GM19372 (cell line): ENCODE data around the gene MYCBP2.
"Not testable (repeated sequence)": the region's sequence is repeated elsewhere in the genome, so short reads cannot be mapped to it uniquely, and the experiment has no call there.

Experiments used
- ATAC-seq: cut with Tn5 transposase; IDR thresholded peaks from one replicate; pipeline ENCODE4 v1.9.1; 2021; ENCODE audit warnings: mild to moderate bottlenecking, low read depth, moderate library complexity; ENCODE audit not compliant: unreplicated experiment

MYCBP2 gene

GRCh38 chr13:77326905-77327604 lies at the start of gene MYCBP2:
Gene MYCBP2, minus strand, starts transcription at chr13:77327094. Its CDS starts 319 bp downstream, at chr13:77326775.
- ATAC-seq, result peak; percentile 44

DNA sequence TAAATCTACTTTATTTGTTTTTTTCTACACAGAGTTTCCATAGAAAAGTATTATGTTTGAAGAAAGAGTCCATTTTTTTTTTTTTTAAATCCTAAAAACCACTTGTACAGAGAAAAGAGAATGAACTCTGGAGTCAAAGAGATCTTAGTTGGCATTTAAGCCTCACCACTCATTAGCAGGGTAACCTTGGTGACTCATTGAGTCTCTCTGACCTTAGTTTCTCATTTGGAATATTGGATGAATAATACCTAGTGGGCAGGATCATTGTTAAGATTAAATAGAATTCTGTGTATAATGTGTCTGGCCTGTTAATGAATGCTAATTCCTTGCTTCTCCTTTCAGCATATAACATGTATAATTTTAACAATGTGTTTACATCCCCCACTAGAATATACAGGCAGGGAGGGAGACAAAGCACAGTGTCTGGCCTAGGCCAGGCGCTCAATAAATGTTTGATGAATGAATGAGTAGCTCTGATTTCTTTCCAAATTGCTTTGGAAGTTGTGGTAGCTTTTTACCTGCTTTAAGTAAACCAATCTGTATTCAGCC lies 48.7 kb upstream of the MYCBP2 start:
- no peak for ATAC-seq

DNA sequence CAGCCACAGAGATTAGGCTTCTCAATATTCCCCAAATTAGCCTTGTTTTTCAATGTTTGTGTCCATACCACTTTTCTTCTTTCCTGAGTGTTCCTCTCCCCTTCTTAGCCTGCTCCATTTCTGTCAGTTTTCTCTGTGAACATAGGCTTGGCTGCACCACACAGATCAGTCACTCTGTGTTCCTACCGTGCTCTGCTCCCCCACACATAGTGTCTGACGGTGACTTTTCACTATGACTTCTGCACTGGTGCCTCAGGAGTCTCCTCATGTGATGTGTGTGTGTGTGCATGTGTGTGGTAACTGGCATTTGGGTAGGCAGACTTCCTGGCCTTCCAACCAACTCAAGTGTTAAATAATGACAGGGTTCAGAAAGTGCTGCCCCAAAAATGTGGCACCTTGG lies 47.9 kb upstream of the MYCBP2 start:
- peak; percentile 64 for ATAC-seq

DNA sequence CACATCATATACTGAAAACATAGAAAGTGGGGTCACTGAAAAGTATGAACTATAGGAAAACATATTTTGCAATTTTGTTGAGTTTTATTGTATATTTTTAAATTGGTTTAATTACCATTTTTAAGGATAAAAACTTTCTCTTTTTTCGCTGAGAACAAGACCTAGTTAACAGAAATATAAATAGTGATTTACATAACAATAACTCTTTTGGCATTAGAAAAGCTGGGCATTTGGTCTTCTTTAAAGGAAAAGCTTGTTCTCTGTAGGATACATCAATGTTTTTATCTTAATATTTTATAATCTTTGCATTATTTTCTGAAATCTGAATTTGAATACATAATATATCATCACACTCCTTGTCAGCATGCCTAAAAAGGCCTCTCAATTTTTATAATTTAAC lies 47.4 kb upstream of the MYCBP2 start:
- no peak for ATAC-seq

- ATAC-seq, result no peak
Observed at GRCh38 chr13:77373502-77373901, 46.6 kb upstream of the MYCBP2 start.

- ATAC-seq, result no peak
Observed at GRCh38 chr13:77372275-77372674, 45.4 kb upstream of the MYCBP2 start.

DNA sequence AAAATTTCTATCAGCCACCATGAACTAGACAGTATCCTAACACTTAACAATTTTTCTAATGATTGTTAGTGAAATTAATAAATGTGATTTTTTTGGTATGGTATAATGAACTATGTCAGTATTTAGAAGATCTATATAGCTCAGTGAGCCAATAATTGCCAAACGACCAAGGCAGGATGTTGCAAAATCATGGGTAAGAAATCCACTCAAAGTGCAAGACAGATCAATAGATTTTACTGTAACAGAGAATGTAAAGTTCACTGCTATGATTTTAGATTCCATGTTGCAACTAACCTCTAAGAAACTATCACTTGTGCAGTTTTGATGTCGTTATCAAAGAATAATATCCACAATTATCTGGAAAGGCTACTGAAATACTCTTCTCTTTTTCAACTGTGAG lies 44.0 kb upstream of the MYCBP2 start:
- no peak for ATAC-seq

DNA sequence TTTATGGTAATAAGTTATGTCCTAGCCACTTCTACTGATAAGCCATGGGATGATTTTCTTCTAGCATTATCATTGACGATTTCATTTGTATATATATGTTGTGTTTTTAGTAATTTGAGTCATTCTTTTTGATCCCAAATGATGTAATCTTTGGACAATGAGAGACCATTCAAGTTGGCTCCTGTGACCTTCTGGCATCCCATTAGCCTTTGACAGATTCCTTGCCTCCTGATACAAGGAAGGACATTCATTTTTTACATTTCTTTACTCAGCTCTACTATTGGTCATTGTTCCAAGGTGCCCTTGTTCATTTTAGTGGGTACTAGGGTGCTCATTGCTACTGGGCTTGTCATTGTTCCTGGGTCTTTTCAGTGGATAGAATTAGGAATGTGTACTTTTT lies 35.3 kb upstream of the MYCBP2 start:
- no peak for ATAC-seq

GRCh38 chr13:77360032-77360685 lies 33.3 kb upstream of the MYCBP2 start:
- no peak for ATAC-seq

DNA sequence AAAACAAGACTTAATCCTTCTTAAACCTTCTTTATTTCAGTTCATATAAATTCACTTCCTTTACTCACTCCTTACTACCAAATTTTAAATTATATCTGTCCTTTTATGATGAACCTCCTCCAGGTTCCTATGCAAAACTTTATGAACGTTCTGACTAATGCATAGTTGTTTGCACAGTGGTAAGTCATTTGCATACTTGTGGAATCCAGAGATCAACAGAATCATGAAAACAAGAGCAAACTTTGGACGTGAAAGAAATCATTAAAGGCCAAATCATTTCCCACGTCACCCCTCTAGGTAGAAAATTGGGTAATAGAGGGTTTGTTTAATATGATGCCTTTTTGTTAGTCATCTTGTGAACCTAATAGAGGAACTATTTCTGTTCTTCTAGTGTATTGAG lies 32.3 kb upstream of the MYCBP2 start:
- no peak for ATAC-seq

- no peak for ATAC-seq
Observed at GRCh38 chr13:77358001-77358400, 31.1 kb upstream of the MYCBP2 start.

GRCh38 chr13:77356155-77356554 lies 29.3 kb upstream of the MYCBP2 start:
- ATAC-seq, result no peak

DNA sequence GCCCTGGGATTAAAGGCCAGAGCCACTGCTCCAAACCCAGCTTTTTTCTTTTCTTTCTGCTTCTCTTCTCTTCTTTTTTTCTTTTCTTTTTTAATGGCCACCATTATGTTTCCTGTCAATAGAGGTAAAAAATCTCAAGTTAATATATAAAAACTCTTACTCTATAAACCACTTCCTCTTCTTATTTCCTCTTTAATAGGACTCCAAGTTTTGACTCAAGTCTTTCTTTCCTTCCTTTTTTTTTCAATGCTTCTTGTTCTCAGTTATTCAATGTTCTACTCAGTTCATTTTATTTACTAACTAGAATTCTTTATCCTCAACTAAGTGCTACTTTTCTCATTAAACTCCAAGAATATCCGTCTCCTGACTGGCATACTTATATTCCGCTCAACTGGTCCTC lies 27.1 kb upstream of the MYCBP2 start:
- no peak for ATAC-seq

DNA sequence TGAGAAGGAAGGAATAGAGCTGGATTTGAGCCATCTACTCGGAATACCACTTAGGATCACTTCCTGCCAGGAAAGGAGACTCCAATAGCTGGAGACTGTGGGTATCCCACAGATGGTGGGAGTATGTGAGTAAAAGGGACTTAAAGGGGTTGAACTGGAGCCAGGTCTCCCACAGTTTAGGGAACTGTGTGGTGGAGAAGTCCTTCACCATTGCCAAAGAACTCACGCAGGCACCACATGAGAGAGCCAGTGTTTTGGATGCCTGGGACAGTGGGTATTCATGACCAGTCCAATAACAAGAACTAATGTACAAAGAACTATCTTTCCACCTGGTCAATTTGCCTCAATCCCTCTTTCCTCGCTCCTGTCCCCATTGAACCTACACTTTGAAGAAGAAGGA lies 24.4 kb upstream of the MYCBP2 start:
- no peak for ATAC-seq

- no peak for ATAC-seq
Observed at GRCh38 chr13:77350811-77351210, 23.9 kb upstream of the MYCBP2 start.

DNA sequence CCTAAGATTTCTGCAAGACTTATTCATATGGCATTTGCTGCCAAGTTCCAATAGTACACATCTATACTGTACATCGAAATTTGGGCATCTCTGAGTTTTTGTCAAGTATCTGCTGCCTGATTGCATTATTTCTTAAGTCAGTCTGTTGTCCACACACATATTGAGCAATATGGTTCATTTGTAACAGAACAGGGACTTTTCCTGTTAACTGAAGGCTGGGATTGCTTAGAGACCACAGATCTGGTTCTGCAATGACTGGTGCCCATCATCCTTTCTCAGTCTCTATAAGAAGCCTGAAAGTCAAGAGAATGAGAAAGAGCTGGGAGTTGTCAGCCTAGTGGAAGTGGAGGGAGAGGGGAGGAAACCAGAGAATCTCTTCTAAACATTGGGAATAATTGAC lies 22.5 kb upstream of the MYCBP2 start:
- no peak for ATAC-seq

DNA sequence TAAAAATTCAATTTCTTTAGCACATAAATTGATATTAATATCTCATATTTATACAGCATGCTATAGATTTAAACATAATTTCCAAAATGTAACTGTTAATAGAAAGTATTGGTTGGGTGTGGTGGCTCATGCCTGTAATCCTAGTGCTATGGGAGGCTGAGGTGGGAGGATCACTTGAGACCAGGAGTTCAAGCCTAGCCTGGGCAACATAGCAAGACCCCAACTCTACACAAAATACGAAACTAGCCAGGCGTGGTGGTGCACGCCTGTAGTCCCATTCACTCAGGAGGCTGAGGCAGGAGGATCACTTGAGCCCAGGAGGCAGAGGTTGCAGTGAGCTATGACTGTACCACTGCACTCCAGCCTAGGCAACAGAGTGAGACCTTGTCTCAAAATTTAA lies 20.5 kb upstream of the MYCBP2 start:
- not testable (repeated sequence) for ATAC-seq

- peak; percentile 68 for ATAC-seq
Observed at GRCh38 chr13:77345150-77345780, 18.4 kb upstream of the MYCBP2 start.

DNA sequence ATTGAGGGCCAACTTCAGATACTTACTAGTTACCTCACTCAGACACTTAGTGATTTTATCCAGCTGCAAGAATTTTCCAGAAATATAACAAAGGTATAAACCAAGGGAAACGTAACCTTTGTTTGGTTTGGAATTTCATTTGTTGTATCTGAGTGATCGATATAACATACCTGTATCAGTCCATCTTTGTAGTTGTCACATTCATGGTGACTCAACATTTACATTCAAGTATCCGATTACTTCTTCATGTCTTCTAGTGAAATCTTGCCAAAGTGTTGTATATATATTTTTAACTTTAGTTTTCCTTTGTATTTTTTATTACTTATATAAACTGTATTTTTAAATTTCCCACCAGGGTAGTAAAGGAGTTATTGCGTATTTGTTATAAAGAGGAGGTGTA lies 16.9 kb upstream of the MYCBP2 start:
- no peak for ATAC-seq

DNA sequence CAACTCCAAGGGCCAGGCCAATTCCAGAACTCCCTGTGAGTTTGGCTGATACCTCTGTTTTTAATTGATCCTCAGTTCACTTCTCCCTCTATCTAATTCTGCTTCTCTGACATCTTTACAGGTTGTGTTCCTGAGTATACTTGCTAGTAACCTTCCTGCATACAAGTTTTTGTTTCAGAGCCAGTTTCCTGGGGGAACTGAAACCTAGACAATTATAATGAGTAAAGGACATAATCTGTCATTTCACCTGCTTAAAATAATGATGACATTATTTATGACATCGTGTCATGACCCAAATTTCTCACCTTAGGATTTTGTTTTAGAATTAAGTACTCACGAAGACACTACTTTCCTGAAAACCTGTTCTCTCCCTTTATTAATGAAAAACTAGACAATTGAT lies 12.5 kb upstream of the MYCBP2 start:
- peak; percentile 67 for ATAC-seq

GRCh38 chr13:77338961-77339401 lies 12.1 kb upstream of the MYCBP2 start:
- ATAC-seq, result peak; percentile 58
